ENCODE results near the gene POU2F1. TPM values are rescaled to one million over a fixed set of nuclear protein-coding genes. Genes with fewer than 3 reads are reported as not detected.
"Not testable (repeated sequence)": the region's sequence is repeated elsewhere in the genome, so short reads cannot be mapped to it uniquely, and the experiment has no call there.

POU2F1 gene
- total RNA-seq, 2 experiments from 2014 or later = 18.7 to 52.3 TPM

DNA sequence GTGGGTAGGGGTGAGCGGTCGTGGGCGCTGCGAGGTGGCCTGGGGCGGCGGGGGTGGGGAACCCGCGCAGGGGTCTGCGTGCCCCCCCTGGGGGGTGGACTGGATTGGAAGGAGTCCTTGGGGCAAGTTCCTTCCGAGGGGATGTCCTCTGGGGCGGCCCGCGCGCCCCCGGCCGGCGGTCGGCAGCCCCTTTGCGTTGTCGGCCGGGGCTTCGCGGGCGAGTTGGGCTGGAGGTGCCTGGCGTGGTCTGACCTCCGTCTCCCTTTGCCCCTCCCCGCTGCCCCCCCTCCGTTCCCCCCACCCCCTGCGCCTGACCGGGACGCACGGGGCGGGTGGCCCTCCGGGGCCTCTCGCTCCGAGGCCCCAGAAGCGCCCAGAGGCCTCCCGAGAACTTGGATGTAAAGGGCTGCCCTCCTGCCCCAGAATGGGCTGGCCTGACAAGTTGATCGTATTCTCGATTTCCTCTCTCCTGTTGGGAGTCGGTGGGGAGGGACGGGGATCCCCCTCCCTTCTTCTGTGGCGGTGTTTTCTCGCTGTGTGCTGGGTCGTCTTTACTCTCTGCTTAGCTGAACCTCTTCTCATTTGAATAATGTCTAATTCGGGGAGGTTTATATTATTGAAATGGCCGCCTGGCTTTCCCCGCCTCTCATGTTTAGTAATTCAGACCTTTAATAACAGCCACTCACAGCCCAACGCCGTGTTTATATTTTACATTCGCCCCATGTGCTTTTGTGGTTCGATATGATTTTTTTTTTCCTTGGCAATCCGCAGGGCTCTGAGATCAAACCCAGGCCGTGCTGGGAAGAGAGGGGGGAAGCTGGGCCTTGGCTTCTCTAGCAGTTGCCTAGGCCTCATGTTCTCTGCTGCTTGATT lies 1.3 kb downstream of the POU2F1 start:
- Histone ChIP-seq H3K79me2 (ENCODE audit: insufficient read depth, low read depth, low read length) (no peaks in the 10 kb centered on the region; the same call in 1 of the 2 replicates), H2AFZ (ENCODE audit: low read length) (peak overlapping the region; percentile 50)

DNA sequence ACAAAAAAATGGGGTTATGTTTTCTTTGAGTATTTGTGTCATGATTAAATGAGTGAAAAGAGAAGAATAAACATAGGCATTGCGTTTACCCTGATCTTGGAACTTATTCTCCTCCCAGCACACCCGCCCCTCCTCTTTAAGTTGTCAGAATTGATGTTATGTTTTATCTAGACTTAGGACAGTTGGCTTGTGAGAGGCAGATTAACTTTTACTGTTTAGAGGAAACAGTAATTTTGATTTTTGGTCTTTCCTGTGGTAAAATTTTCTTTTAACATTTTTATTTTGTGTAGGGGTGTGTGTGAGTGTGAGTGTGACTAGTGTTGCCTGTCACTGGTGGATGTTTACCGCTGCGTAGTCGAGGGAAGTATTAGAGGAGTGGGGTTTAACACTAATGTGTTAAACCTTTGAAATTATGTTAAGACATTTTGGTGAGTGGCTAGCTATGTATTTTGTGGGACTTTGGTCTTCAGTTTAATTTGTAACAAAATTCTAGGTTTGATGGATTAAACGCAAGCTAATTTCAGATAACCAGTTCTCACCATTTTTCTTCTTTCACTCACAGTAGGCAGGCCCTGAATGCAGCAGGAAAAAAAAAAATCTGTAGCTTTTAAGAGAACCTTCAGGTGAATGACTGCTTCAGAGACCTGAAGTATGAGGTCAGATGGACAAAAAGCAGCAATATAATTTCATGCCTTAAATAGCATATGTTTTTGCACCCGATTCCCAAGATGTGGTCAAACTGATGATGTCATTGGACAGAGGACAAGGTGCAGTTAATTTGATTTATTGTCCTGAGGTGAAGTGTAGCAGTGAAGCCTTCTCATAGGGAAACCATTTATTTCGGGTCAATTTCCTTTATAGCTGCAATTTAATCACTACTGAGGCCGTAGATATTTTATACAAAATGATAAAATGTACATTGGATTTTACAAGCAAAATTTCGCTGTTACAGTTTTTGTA lies 2.7 kb downstream of the POU2F1 start:
- Histone ChIP-seq H2AFZ (ENCODE audit: low read length) (no peak overlapping the region; the same call in 1 of the 2 replicates), H3K9me3 (ENCODE audit: low read length) (peaks cover 4% of the 10 kb centered on the region; the same call in 1 of the 2 replicates), H3K9me2 (ENCODE audit: insufficient read depth, low read length) (no peaks in the 10 kb centered on the region), H3K4me1 (ENCODE audit: insufficient read depth, low read length, poor library complexity, severe bottlenecking) (peaks cover 28% of the 10 kb centered on the region), H3K4me3 (ENCODE audit: low read depth, low read length, poor library complexity, severe bottlenecking) (no peak overlapping the region), H3K79me2 (ENCODE audit: insufficient read depth, low read depth, low read length) (no peaks in the 10 kb centered on the region; the same call in 1 of the 2 replicates), H3K4me2 (ENCODE audit: low read length) (peak overlapping the region; percentile 70), H3K27ac (ENCODE audit: low read depth, low read length, poor library complexity, severe bottlenecking) (peak overlapping the region; percentile 77), H3K36me3 (ENCODE audit: insufficient read depth, low read length) (no peaks in the 10 kb centered on the region), H4K20me1 (ENCODE audit: insufficient read depth, low read length) (no peaks in the 10 kb centered on the region)
- CTCF ChIA-PET (ENCODE audit: unreplicated experiment) = no interaction called here
- POLR2A ChIA-PET = interaction anchor here (0.6 to 1.9 kb wide), 5 partner anchors 7 to 338 kb away, joined by 3 to 10 read pairs (median 5); no protein-coding TSS in a partner anchor
- TF ChIP-seq EZH2phosphoT487 (IDR thresholded peaks at IDR 0.05; ENCODE audit: borderline replicate concordance, low read depth, low read length) = no peak
- BruUV-seq (replicated peaks) = TSS peak; percentile 43
- no peak for DNase-seq (ENCODE audit: low spot score)
- intact Hi-C loops (cut with micrococcal nuclease; ENCODE audit: unreplicated experiment) = loop anchor here (5.0 kb wide), 4 partner anchors 319 to 714 kb away; partner anchors contain the start of genes DCAF6 and MPC2

More for the DNA sequence above, 1.3 kb downstream of the POU2F1 start:
- peaks cover 29% of the 10 kb centered on the region for H3K4me1 ChIP-seq (ENCODE audit: insufficient read depth, low read length, poor library complexity, severe bottlenecking)
- peak overlapping the region; percentile 70 for H3K4me2 ChIP-seq (ENCODE audit: low read length)
- H3K4me3 ChIP-seq (ENCODE audit: low read depth, low read length, poor library complexity, severe bottlenecking) = peak overlapping the region; percentile 82
- TF ChIP-seq EZH2phosphoT487 (IDR thresholded peaks at IDR 0.05; ENCODE audit: borderline replicate concordance, low read depth, low read length) = no peak
- TF ChIP-seq, protein P1, sequence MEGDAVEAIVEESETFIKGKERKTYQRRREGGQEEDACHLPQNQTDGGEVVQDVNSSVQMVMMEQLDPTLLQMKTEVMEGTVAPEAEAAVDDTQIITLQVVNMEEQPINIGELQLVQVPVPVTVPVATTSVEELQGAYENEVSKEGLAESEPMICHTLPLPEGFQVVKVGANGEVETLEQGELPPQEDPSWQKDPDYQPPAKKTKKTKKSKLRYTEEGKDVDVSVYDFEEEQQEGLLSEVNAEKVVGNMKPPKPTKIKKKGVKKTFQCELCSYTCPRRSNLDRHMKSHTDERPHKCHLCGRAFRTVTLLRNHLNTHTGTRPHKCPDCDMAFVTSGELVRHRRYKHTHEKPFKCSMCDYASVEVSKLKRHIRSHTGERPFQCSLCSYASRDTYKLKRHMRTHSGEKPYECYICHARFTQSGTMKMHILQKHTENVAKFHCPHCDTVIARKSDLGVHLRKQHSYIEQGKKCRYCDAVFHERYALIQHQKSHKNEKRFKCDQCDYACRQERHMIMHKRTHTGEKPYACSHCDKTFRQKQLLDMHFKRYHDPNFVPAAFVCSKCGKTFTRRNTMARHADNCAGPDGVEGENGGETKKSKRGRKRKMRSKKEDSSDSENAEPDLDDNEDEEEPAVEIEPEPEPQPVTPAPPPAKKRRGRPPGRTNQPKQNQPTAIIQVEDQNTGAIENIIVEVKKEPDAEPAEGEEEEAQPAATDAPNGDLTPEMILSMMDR (conservative IDR thresholded peaks at IDR 0.05; ENCODE audit: low read length) = peak; percentile 23; the same call in 1 of the 2 replicates
- DNase-seq (ENCODE audit: low spot score) = peak; percentile 88
- H3K27ac ChIP-seq (ENCODE audit: low read depth, low read length, poor library complexity, severe bottlenecking) = peak overlapping the region; percentile 77
- no peaks in the 10 kb centered on the region for H3K9me2 ChIP-seq (ENCODE audit: insufficient read depth, low read length)
- intact Hi-C loops (cut with micrococcal nuclease; ENCODE audit: unreplicated experiment) = loop anchor here (1.0 to 5.0 kb wide), 7 partner anchors 135 to 715 kb away; partner anchors contain the start of genes DCAF6, MPC2 and TADA1
- CTCF ChIA-PET (ENCODE audit: unreplicated experiment) = no interaction called here
- POLR2A ChIA-PET = interaction anchor here (0.6 to 1.9 kb wide), 3 partner anchors 9 to 346 kb away, joined by 3 to 10 read pairs (median 4); partner anchors contain the start of gene TADA1
- BruUV-seq (replicated peaks) = no TSS peak
- H3K36me3 ChIP-seq (ENCODE audit: insufficient read depth, low read length) = no peaks in the 10 kb centered on the region; the same call in 1 of the 2 replicates
- H3K9me3 ChIP-seq (ENCODE audit: low read length) = peaks cover 10% of the 10 kb centered on the region
- no peaks in the 10 kb centered on the region for H4K20me1 ChIP-seq (ENCODE audit: insufficient read depth, low read length)

DNA sequence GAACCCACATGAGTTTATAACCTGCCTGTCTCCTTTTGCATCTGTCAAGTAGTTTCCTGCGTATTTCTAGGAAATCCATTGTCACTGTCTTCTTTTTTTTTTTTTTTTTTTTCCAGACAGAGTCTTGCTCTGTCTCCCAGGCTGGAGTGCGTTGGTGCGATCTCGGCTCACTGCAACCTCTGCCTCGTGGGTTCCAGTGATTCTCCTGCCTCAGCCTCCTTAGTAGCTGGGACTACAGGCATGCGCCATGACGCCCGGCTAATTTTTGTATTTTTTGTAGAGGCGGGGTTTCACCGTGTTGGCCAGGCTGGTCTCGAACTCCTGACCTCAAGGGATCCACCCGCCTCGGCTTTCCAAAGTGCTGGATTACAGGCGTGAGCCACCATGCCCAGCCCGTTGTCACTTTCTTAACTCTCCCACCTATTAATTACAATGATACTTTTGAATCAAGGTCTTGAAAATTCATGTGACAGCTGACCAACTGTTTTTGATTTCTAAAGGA lies 4.1 kb downstream of the POU2F1 start:
- CTCF ChIA-PET (ENCODE audit: unreplicated experiment) = not testable (repeated sequence)

More for the DNA sequence above, 4.1 kb downstream of the POU2F1 start:
- POLR2A ChIA-PET; H3K36me3 ChIP-seq (ENCODE audit: insufficient read depth, low read length); H3K27ac ChIP-seq (ENCODE audit: low read depth, low read length, poor library complexity, severe bottlenecking); H2AFZ ChIP-seq (ENCODE audit: low read length); H4K20me1 ChIP-seq (ENCODE audit: insufficient read depth, low read length); H3K4me3 ChIP-seq (ENCODE audit: low read depth, low read length, poor library complexity, severe bottlenecking); H3K9me3 ChIP-seq (ENCODE audit: low read length); H3K4me2 ChIP-seq (ENCODE audit: low read length); H3K9me2 ChIP-seq (ENCODE audit: insufficient read depth, low read length); BruUV-seq (replicated peaks); H3K79me2 ChIP-seq (ENCODE audit: insufficient read depth, low read depth, low read length); DNase-seq (ENCODE audit: low spot score): not testable (repeated sequence)
- peaks cover 17% of the 10 kb centered on the region for H3K4me1 ChIP-seq (ENCODE audit: insufficient read depth, low read length, poor library complexity, severe bottlenecking)
- intact Hi-C loops (cut with micrococcal nuclease; ENCODE audit: unreplicated experiment) = loop anchor here (5.0 kb wide), 4 partner anchors 318 to 713 kb away; partner anchors contain the start of genes DCAF6 and MPC2
